ENCODE results near the gene ARRB2. TPM values are rescaled to one million over a fixed set of nuclear protein-coding genes. Genes with fewer than 3 reads are reported as not detected.

Gene ARRB2
- total RNA-seq, 1 experiment from 2014 or later, result 75.3 TPM

GRCh38 chr17:4769628-4770027 is 59.2 kb downstream of the ARRB2 start:
- Histone ChIP-seq H3K4me2 (ENCODE audit: insufficient read depth, insufficient read length, low read length) (no peak overlapping the region), H3T11ph (ENCODE audit: low read length) (no peak overlapping the region), H3K4me1 (ENCODE audit: insufficient read depth, low read length) (no peaks in the 10 kb centered on the region), H3K4ac (ENCODE audit: low read depth, low read length) (no peak overlapping the region), H3K56ac (ENCODE audit: insufficient read length, low read depth, low read length) (no peak overlapping the region), H3K9me3 (ENCODE audit: control insufficient read depth, low read depth, low read length) (no peaks in the 10 kb centered on the region), H2BK12ac (ENCODE audit: insufficient read length, low read depth, low read length) (no peak overlapping the region), H3K23ac (ENCODE audit: insufficient read length, low read depth, low read length) (no peak overlapping the region), H3K23me2 (ENCODE audit: insufficient read length, low read depth, low read length, poor library complexity, severe bottlenecking) (no peaks in the 10 kb centered on the region), H2BK20ac (ENCODE audit: low read depth, low read length, poor library complexity, severe bottlenecking) (no peak overlapping the region), H3K14ac (ENCODE audit: insufficient read depth, low read length) (no peak overlapping the region), H3K18ac (ENCODE audit: insufficient read length, low read depth, low read length) (no peak overlapping the region), H3K79me1 (ENCODE audit: insufficient read depth, low read depth, low read length, poor library complexity, severe bottlenecking) (no peaks in the 10 kb centered on the region), H3K9ac (ENCODE audit: extremely low read depth, insufficient read length, low read length) (no peak overlapping the region), H3K27ac (ENCODE audit: insufficient read length, low read depth, low read length) (no peak overlapping the region), H2AFZ (ENCODE audit: low read length) (no peak overlapping the region), H2AK5ac (ENCODE audit: insufficient read length, low read length) (no peak overlapping the region), H2BK5ac (ENCODE audit: insufficient read length, low read length) (no peak overlapping the region), H2BK120ac (ENCODE audit: low read depth, low read length, poor library complexity, severe bottlenecking) (no peak overlapping the region), H4K20me1 (ENCODE audit: control insufficient read depth, insufficient read depth, insufficient read length) (no peaks in the 10 kb centered on the region), H2BK15ac (ENCODE audit: low read depth, low read length) (no peak overlapping the region), H3K27me3 (ENCODE audit: insufficient read depth, low read length) (no peaks in the 10 kb centered on the region), H4K91ac (ENCODE audit: insufficient read length, low read depth, low read length) (no peak overlapping the region), H4K8ac (replicated peaks; ENCODE audit: insufficient read length, low read depth, low read length) (no peak overlapping the region), H3K79me2 (ENCODE audit: insufficient read depth, low read length) (no peaks in the 10 kb centered on the region), H4K5ac (ENCODE audit: insufficient read length, low read depth, low read length) (no peak overlapping the region)
- H3K27ac Mint-ChIP-seq, result no peak overlapping the region
- no peak for DNase-seq
- no peaks in the 10 kb centered on the region for H3K36me3 Mint-ChIP-seq (ENCODE audit: insufficient read depth in 1 of 3, low read depth in 3 of 3)
- no peaks in the 10 kb centered on the region for H3K4me1 Mint-ChIP-seq
- TF ChIP-seq CTCF (conservative IDR thresholded peaks at IDR 0.05), result no peak
- no CpG with 5 or more reads among the region's 2 CpGs for WGBS (ENCODE audit: extremely low coverage, insufficient read length, low lambda C conversion rate)
- no peaks in the 10 kb centered on the region for H3K9me3 Mint-ChIP-seq
- peaks cover 22% of the 10 kb centered on the region for H3K27me3 Mint-ChIP-seq (ENCODE audit: low read depth)
- no peak overlapping the region for H3K4me3 Mint-ChIP-seq

Other genes with a start within 250 kb of the ARRB2 start
- gene SPNS2, start 211.8 kb upstream of the ARRB2 start, total RNA-seq (2021), result 0.33 and 0.77 TPM in 2 replicates
- gene MYBBP1A, start 155.2 kb upstream of the ARRB2 start, total RNA-seq (2021), result 177 and 181 TPM in 2 replicates
- 0.13 and 0.17 TPM in 2 replicates for gene GGT6, start 150.1 kb upstream of the ARRB2 start, total RNA-seq (2021)
- 0.77 and 1.6 TPM in 2 replicates for gene SMTNL2, start 126.1 kb upstream of the ARRB2 start, total RNA-seq (2021)
- 0.31 and 0.39 TPM in 2 replicates for gene ALOX15, start 69.0 kb upstream of the ARRB2 start, total RNA-seq (2021)
- 148 and 154 TPM in 2 replicates for gene PELP1, start 6.5 kb upstream of the ARRB2 start, total RNA-seq (2021)
- gene MED11, start 20.8 kb downstream of the ARRB2 start, total RNA-seq (2021), result 17.5 and 19.5 TPM in 2 replicates
- 0.42 and 0.44 TPM in 2 replicates for gene ZMYND15, start 29.2 kb downstream of the ARRB2 start, total RNA-seq (2021)
- gene CXCL16, start 29.3 kb downstream of the ARRB2 start, total RNA-seq (2021), result 4.2 and 4.5 TPM in 2 replicates
- not detected in 2 replicates for gene TM4SF5, start 61.3 kb downstream of the ARRB2 start, total RNA-seq (2021)
- 0.31 TPM in 1 of 2 replicates, not detected in the other for gene VMO1, start 75.7 kb downstream of the ARRB2 start, total RNA-seq (2021)
- not detected in 2 replicates for gene GLTPD2, start 78.3 kb downstream of the ARRB2 start, total RNA-seq (2021)
- 244 and 247 TPM in 2 replicates for gene PSMB6, start 85.5 kb downstream of the ARRB2 start, total RNA-seq (2021)
- gene PLD2, start 96.5 kb downstream of the ARRB2 start, total RNA-seq (2021), result 63.3 and 66.6 TPM in 2 replicates
- gene MINK1, start 122.7 kb downstream of the ARRB2 start, total RNA-seq (2021), result 64.3 and 68.8 TPM in 2 replicates
- 4.0 and 4.4 TPM in 2 replicates for gene C17orf107, start 188.9 kb downstream of the ARRB2 start, total RNA-seq (2021)
- gene CHRNE, start 192.5 kb downstream of the ARRB2 start, total RNA-seq (2021), result 0.31 and 0.61 TPM in 2 replicates
- not detected in 2 replicates for gene GP1BA, start 221.6 kb downstream of the ARRB2 start, total RNA-seq (2021)
- gene SLC25A11, start 229.4 kb downstream of the ARRB2 start, total RNA-seq (2021), result 74.9 and 80.6 TPM in 2 replicates
- 134 and 135 TPM in 2 replicates for gene RNF167, start 229.6 kb downstream of the ARRB2 start, total RNA-seq (2021)
- 1,149 and 1,217 TPM in 2 replicates for gene PFN1, start 237.9 kb downstream of the ARRB2 start, total RNA-seq (2021)
- gene ENO3, start 240.5 kb downstream of the ARRB2 start, total RNA-seq (2021), result 20.7 and 25.4 TPM in 2 replicates